Stimulated activated CD8-positive, alpha-beta memory T cell treated with anti-CD3 and anti-CD28 coated beads, Interleukin-4, amount 100 ng/mL, for 4 hours (primary cell): Measurements from ENCODE around the gene MCU.
"Not testable (repeated sequence)": the region's sequence is repeated elsewhere in the genome, so short reads cannot be mapped to it uniquely, and the experiment has no call there.

ENCODE experiments used
- DNase-seq, 2 donors: peaks; one replicate each; pipeline ENCODE4 v3.0.0-alpha.2; 2020; ENCODE audit warnings: low read depth in 2 of 2, low spot score in 1 of 2

The MCU gene

DNA sequence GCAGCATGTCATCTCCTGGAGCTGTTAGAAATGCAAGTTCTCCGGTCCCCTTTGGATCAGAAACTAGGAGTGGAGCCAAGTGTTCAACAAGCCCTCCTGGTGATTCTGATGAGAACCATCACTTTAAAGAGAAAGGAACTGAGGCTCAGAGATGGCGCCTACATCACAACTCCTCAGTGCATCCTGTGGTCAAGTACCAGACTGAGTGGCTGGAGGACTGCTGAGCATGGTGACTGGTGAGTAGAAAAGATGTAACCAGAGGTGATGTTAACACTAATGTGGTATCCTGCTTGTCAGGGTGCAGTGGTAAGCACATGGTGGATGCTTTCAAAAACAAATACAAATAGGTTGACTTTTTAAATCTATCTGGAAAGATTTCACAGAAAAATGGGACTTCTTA is 198.1 kb downstream of the MCU start:
- DNase-seq = no peak

- DNase-seq = no peak
Measured at GRCh38 chr10:72893136-72893798, 201.3 kb downstream of the MCU start, which contains the start of gene OIT3. Gene OIT3 (plus strand): TSS chr10:72893739. CDS start chr10:72893799, 60 bp downstream.

DNA sequence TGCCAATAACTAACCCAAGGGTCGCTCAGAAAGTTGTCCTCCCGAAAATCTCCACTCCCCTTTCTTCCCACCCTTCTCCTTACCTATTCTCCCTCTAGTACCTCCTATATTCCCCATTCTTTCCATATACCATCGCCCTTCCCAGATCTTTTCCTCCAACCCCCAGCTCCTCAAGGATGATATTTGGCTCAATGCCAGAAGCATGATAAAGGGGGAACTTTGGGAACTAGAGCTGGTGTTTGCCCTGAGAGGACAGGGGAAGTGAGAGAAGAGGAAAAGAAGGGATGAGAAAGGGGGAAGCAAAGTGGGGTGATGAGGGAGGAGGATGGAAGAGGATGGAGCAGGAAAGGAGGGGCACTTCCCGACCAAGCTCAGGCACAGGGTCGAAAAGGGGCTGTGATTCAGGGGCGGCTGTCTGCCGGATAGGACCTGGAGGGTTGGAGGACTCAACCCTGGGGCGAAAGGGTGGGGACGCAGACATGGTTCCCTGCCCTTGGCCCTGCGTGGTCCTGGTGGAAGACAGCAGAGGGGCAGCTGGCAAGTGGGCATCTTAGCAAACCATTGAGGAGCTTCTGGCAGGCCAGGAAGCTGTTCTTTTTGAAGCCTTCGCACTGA is 203.4 kb downstream of the MCU start:
- no peak for DNase-seq

- DNase-seq = no peak
Measured at GRCh38 chr10:72898616-72899015, 206.7 kb downstream of the MCU start.

- DNase-seq = no peak
Measured at GRCh38 chr10:72899545-72899944, 207.6 kb downstream of the MCU start.

DNA sequence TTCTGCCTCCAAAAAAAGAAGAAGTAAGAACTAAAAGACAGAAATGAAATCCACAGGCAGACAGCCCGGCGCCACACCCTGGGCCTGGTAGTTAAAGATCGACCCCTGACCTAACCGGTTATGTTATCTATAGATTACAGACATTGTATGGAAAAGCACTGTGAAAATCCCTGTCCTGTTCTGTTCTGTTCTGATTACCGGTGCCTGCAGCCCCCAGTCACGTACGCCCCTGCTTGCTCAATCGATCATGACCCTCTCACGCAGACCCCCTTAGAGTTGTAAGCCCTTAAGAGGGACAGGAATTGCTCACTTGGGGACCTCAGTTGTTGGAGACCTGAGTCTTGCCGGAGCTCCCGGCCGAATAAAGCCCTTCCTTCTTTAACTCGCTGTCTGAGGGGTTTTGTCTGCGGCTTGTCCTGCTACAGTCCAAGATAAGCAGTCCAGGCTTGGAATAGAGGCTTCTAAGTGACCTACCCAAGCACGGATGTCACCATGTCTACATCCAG is 212.1 kb downstream of the MCU start:
- not testable (repeated sequence) for DNase-seq

DNA sequence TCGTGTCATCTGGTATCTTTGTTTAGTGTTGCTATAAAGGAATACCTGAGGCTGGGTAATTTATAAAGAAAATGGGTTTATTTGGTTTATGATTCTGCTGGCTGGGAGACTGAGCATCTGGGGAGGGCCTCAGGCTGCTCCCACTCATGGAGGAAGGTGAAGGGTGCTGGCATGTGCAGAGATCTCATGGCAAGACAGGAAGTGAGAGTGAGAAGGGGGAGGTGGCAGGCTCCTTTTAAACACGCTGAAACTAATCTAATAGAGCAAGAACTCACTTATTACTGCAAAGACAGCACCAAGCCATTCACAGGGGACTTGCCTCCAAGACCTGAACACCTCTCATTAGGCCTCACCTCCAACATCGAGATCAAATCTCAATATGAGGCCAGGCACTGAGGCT is 212.9 kb downstream of the MCU start:
- no peak for DNase-seq

DNA sequence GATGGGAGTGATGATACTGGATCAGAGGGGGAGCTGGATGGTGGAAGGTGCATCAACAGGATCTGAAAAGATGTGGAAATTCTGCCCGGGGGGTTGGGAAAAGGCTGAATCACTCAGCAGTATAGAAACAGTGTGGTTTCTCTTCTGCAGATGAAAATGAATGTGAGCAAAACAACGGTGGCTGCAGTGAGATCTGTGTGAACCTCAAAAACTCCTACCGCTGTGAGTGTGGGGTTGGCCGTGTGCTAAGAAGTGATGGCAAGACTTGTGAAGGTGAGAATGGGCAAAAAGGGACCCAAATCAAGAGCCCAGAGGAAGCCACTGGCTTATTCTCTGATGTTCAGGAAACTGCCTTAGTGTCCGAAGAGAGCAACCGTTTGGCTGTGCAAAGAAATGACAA is 214.5 kb downstream of the MCU start:
- DNase-seq = no peak

DNA sequence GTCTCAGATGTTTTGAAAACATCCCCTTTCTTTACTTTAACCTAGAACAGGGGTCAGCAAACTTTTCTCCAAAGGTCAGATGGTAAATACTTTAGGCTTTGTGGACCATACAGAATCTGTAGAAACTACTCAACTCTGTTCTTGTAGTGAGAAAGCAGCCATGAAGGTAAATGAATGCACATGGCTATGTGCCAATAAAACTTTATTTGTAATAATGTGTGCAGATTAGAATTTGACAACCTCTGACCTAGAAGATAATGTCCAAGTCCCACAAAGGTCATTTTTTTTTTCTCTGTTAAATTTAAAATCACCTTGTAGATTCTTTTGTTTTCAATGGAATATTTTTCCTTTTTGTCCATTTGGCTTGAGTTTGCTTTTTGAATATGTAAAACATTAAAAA is 218.8 kb downstream of the MCU start:
- no peak for DNase-seq

- no peak for DNase-seq
Measured at GRCh38 chr10:72911758-72912157, 219.8 kb downstream of the MCU start.

DNA sequence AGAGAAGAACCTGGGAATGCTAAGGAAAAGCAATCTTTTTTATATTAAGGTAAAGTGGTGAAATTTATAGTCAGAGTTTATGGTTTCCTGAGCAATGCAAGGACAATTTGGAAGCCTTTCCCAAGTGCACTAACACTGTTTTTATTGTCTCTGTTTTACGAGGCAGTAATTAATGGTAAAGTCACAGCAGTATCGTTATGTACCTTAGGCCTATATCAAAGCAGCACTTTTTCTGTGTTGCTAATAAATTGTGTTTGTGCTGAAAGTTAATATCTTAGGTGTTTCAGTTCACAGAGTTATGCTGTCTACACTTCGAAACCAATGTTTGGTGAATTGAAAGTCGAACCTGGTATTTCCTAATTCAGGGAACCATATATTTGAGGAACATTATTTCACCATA is 220.8 kb downstream of the MCU start:
- no peak for DNase-seq

- no peak for DNase-seq
Measured at GRCh38 chr10:72913287-72913686, 221.3 kb downstream of the MCU start.

DNA sequence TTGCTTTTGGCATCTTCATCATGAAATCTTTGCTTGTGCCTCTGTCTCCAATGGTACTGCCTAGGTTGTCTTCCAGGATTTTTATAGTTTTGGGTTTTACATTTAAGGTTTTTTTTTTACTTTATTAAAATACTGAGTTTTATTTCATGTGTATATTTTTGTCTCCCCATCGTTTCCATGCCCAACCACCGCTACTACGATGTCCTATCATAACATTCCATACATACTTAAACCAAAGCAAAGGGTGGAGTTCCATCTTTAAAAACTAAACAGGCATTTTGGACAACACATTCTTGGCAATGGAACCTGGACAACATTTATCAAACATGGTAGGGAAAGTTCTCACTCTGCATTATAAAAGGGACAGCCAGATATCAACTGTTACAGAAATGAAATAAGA is 225.3 kb downstream of the MCU start:
- DNase-seq = not testable (repeated sequence)

GRCh38 chr10:72917803-72918332 is 225.9 kb downstream of the MCU start:
- not testable (repeated sequence) for DNase-seq

GRCh38 chr10:72918352-72918751 is 226.4 kb downstream of the MCU start:
- DNase-seq = no peak

DNA sequence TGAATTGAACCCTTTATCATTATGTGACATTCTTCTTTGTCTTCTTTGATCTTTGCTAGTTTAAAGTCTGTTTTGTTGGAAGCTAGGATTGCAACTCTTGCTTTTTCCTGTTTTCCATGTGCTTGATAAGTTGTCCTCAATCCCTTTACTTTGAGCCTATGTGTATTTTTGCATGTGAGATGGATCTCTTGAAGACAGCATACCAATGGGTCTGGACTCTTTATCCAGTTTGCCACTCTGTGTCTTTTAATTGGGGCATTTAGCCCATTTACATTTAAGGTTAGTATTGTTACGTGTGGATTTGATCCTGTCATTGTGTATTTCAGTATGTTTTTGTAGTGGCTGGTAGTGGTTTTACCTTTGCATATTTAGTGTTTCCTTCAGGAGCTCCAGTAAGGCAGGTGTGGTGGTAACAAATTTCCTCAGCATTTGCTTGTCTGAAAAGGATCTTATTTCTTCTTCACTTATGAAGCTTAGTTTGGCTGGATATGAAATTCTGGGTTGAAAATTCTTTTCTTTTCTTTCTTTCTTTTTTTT is 229.3 kb downstream of the MCU start:
- not testable (repeated sequence) for DNase-seq

DNA sequence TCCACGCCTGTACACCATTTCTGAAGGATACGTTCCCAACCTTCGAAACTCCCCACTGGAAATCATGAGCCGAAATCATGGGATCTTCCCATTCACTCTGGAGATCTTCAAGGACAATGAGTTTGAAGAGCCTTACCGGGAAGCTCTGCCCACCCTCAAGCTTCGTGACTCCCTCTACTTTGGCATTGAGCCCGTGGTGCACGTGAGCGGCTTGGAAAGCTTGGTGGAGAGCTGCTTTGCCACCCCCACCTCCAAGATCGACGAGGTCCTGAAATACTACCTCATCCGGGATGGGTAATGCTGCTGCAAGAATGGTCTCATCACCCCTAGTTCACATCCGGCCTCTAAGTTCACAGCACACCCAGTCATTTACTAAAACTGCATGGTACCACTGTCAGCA is 232.4 kb downstream of the MCU start:
- no peak for DNase-seq

GRCh38 chr10:72925951-72926465 is 234.1 kb downstream of the MCU start:
- no peak for DNase-seq

- DNase-seq = no peak
Measured at GRCh38 chr10:72927485-72927884, 235.5 kb downstream of the MCU start.

GRCh38 chr10:72928798-72929197 is 236.9 kb downstream of the MCU start:
- DNase-seq = no peak

DNA sequence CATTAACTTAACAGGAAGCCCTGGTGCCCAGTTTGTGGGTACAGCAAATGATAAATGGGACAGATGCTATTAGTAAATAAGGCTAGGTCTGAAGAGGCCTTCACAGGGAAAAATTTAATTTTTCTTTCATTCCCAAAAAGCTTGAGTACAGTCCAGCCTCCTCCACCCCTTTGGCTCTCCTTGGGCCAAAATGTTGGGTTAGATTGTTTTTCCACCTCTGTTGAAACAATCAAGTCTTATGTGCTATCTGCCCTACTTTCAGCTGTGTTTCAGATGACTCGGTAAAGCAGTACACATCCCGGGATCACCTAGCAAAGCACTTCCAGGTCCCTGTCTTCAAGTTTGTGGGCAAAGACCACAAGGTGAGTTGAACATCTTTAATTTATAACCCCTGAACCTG is 238.3 kb downstream of the MCU start:
- DNase-seq = no peak
